Endothelial cell of umbilical vein (primary cell): ENCODE measurements around the gene SPCS3.

Source experiments
- EZH2 ChIP-seq: IDR thresholded peaks from 2 replicates; pipeline ENCODE4 v1.6.1; 2012; ENCODE audit warnings: borderline replicate concordance, low read depth, mild to moderate bottlenecking, moderate library complexity, low read length, inconsistent platforms; ENCODE audit not compliant: severe bottlenecking
- FOS ChIP-seq: IDR thresholded peaks from 2 replicates; pipeline ENCODE4 v1.6.1; 2011; ENCODE audit warnings: mild to moderate bottlenecking, low read length, moderate library complexity, borderline replicate concordance; ENCODE audit not compliant: insufficient read depth
- GATA2 ChIP-seq: IDR thresholded peaks from 2 replicates; pipeline ENCODE4 v1.7.0; 2011; ENCODE audit warnings: low read depth, mild to moderate bottlenecking, moderate library complexity, mixed read lengths, low read length; ENCODE audit not compliant: insufficient read length, insufficient read depth
- JUN ChIP-seq: IDR thresholded peaks from 2 replicates; pipeline ENCODE4 v1.6.1; 2011; ENCODE audit warnings: borderline replicate concordance, low read depth; ENCODE audit not compliant: insufficient read length, insufficient read depth
- MYC ChIP-seq: IDR thresholded peaks from one replicate; pipeline ENCODE4 v1.6.1; 2011; ENCODE audit warnings: mild to moderate bottlenecking, low read depth, low read length
- POLR2A ChIP-seq: IDR thresholded peaks from 2 replicates; pipeline ENCODE4 v1.6.1; 2012; ENCODE audit warnings: low read depth, mild to moderate bottlenecking, control low read depth, low read length
- POLR2AphosphoS5 ChIP-seq: IDR thresholded peaks from 2 replicates; pipeline ENCODE4 v1.6.1; 2012; ENCODE audit warnings: low read depth, mild to moderate bottlenecking, control low read depth, low read length, moderate library complexity; ENCODE audit not compliant: insufficient read depth
- TF ChIP-seq, protein P1 (sequence below), 2 donors: IDR thresholded peaks; 1 replicate in 1 of 2; 2 replicates in 1 of 2; pipeline ENCODE4 v1.5.1; 2011; ENCODE audit warnings: low read length in 2 of 2, mild to moderate bottlenecking in 2 of 2, moderate library complexity in 2 of 2, control low read depth in 1 of 2, inconsistent platforms in 1 of 2, low read depth in 1 of 2; ENCODE audit not compliant: insufficient read depth in 1 of 2; ENCODE audit errors: extremely low read depth in 1 of 2
- TF ChIP-seq, protein P2 (sequence below): IDR thresholded peaks from 2 replicates; pipeline ENCODE4 v1.6.1; 2011; ENCODE audit not compliant: insufficient read depth, insufficient read length

DNA sequence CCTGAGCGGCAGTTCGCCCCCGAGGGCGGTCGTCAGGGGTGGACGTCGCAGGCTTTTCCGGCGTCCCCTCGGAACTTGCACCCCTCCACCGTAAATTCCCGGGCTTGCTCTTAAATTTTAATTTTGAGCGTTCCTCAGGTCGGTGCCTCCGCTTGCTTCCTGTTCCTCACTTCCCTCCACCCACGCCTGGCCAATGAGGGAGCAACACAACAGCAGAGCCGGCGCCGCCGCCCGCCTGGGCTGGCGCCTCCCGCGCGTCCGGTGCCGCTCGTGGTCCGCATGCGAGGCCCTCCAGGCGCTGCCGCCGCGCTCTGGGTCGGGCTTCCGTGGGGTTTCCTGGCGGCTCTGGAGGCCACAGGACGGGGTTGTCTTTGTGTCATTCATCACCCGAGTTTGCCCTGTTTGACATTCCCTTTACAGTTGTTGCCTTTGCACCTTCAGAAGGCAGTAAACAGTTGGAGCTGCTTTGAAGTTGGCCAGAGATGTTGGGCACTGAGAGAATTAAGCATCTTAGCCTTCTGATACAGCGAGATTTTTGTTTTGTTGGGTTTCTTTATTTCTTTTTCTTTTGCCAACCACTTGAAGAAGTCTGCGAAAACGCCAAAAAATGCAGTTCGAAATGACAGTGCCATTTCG, 692 bp downstream of the SPCS3 start:
- TF ChIP-seq JUN (no peak), EZH2 (no peak), POLR2A (peak; percentile 56), POLR2AphosphoS5 (peak; percentile 44), GATA2 (no peak), FOS (no peak), MYC (peak; percentile 47)
- TF ChIP-seq, protein P1, sequence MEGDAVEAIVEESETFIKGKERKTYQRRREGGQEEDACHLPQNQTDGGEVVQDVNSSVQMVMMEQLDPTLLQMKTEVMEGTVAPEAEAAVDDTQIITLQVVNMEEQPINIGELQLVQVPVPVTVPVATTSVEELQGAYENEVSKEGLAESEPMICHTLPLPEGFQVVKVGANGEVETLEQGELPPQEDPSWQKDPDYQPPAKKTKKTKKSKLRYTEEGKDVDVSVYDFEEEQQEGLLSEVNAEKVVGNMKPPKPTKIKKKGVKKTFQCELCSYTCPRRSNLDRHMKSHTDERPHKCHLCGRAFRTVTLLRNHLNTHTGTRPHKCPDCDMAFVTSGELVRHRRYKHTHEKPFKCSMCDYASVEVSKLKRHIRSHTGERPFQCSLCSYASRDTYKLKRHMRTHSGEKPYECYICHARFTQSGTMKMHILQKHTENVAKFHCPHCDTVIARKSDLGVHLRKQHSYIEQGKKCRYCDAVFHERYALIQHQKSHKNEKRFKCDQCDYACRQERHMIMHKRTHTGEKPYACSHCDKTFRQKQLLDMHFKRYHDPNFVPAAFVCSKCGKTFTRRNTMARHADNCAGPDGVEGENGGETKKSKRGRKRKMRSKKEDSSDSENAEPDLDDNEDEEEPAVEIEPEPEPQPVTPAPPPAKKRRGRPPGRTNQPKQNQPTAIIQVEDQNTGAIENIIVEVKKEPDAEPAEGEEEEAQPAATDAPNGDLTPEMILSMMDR (IDR thresholded peaks at IDR 0.05; ENCODE audit: extremely low read depth in 1 of 2, insufficient read depth in 1 of 2, low read depth in 1 of 2, low read length in 2 of 2): no peak
- TF ChIP-seq, protein P2, sequence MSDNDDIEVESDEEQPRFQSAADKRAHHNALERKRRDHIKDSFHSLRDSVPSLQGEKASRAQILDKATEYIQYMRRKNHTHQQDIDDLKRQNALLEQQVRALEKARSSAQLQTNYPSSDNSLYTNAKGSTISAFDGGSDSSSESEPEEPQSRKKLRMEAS: peak; percentile 29
